GM21528 (cell line): ENCODE data around the gene HJV.

ENCODE experiments used
- ATAC-seq: cut with Tn5 transposase; IDR thresholded peaks from one replicate; pipeline ENCODE4 v1.9.1; 2021; ENCODE audit warnings: mild to moderate bottlenecking, moderate library complexity; ENCODE audit not compliant: unreplicated experiment, low FRiP score

HJV gene

GRCh38 chr1:146022403-146023127 is 1.0 kb upstream of the HJV start:
- ATAC-seq = no peak

GRCh38 chr1:146021050-146021445 is 487 bp downstream of the HJV start:
- no peak for ATAC-seq

GRCh38 chr1:146020058-146021049 is 1.2 kb downstream of the HJV start:
- no peak for ATAC-seq

GRCh38 chr1:146019231-146020057 is 2.1 kb downstream of the HJV start:
- ATAC-seq = no peak

GRCh38 chr1:146016891-146017290 is 4.6 kb downstream of the HJV start:
- no peak for ATAC-seq

GRCh38 chr1:146013559-146013922 is 8.0 kb downstream of the HJV start:
- no peak for ATAC-seq

- no peak for ATAC-seq
Observed at GRCh38 chr1:146012703-146013558, 8.6 kb downstream of the HJV start.

- ATAC-seq = no peak
Observed at GRCh38 chr1:146010126-146010738, 11.3 kb downstream of the HJV start.

GRCh38 chr1:146007489-146008133 is 13.9 kb downstream of the HJV start:
- ATAC-seq = no peak

- no peak for ATAC-seq
Observed at GRCh38 chr1:146001709-146002108, 19.8 kb downstream of the HJV start.

GRCh38 chr1:145999321-146000024 is 22.1 kb downstream of the HJV start:
- ATAC-seq = no peak

- no peak for ATAC-seq
Observed at GRCh38 chr1:145997718-145998023, 23.9 kb downstream of the HJV start.

- peak; percentile 30 for ATAC-seq
Observed at GRCh38 chr1:145997016-145997717, 24.4 kb downstream of the HJV start.

- peak; percentile 87 for ATAC-seq
Observed at GRCh38 chr1:145996433-145997015, 25.0 kb downstream of the HJV start, which contains the start of gene TXNIP. Gene TXNIP, minus strand, starts transcription at chr1:145996579. Its CDS starts 313 bp downstream, at chr1:145996266.

- no peak for ATAC-seq
Observed at GRCh38 chr1:145995964-145996432, 25.5 kb downstream of the HJV start.

- ATAC-seq = no peak
Observed at GRCh38 chr1:145995148-145995881, 26.2 kb downstream of the HJV start.
